NCI-H2029 treated with DMSO at 0.1 percent for 48 hours (cell line): ENCODE data around the gene ADPRS.

ENCODE experiments used
- DNase-seq: peaks from one replicate; lab custom pipeline; 2025; lab: John Stamatoyannopoulos, UW

Gene ADPRS

DNA sequence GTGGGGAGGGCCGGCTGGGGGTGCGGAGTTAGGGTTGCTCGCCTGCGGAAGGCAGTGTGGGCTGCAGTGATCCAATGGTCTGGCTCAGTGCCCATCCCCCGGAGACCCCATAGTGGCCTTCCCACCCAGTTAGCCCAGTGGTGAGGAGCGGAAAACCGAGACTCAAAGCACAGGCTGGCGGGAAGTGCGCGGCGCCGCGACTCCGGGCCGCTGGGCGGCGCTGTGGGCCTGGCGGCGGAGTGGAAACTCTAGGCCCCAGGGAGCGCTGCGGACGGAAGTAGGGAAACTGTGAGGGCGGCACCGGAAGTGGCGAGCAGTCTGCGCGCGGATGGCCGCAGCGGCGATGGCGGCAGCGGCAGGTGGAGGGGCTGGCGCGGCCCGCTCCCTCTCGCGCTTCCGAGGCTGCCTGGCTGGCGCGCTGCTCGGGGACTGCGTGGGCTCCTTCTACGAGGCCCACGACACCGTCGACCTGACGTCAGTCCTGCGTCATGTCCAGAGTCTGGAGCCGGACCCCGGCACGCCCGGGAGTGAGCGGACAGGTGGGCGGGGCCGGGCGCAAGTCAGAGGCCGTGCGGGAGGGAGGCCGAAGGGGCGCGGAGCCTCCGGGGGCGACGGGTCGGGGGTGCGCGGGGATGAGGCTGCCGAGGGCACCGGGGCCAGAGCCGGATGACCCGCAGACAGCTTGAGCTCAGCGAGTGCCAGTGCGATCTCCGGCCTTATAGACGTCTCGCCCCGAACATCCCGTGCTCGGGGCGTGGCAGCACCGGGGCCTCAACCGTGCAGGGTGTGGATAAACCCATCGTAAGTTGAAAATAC, at the start of gene ADPRS:
ADPRS (plus strand) TSS at position 316 of the 816 bp plus-strand sequence; CDS start at position 329, 13 bp downstream.
- peak; percentile 50 for DNase-seq

- DNase-seq: no peak
These were observed 48.5 kb upstream of the ADPRS start for GRCh38 chr1:36040238-36040637.

DNA sequence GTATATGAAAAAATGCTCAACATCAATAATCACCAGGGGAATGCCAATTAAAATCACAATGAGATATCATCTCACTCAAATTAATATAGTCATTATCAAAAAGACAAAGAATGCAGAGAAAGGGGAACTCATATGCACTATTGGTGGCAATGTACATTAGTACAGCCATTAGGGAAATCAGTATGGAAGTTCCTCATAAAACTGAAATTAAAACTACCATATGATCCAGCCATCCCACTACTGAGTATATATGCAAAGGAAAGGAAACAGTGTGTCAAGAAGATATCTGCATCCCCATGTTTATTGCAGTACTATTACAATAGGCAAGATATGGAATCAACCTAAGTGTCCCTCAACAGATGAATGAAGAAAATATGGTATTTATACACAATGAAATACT, 36.9 kb upstream of the ADPRS start:
- DNase-seq: no peak

- DNase-seq: no peak
These were observed 34.7 kb upstream of the ADPRS start for GRCh38 chr1:36053978-36054377.

- DNase-seq: no peak
These were observed 33.0 kb upstream of the ADPRS start for GRCh38 chr1:36055706-36056105.

- no peak for DNase-seq
These were observed 26.4 kb upstream of the ADPRS start for GRCh38 chr1:36062315-36062714.

GRCh38 chr1:36067871-36068270, 20.8 kb upstream of the ADPRS start:
- no peak for DNase-seq

DNA sequence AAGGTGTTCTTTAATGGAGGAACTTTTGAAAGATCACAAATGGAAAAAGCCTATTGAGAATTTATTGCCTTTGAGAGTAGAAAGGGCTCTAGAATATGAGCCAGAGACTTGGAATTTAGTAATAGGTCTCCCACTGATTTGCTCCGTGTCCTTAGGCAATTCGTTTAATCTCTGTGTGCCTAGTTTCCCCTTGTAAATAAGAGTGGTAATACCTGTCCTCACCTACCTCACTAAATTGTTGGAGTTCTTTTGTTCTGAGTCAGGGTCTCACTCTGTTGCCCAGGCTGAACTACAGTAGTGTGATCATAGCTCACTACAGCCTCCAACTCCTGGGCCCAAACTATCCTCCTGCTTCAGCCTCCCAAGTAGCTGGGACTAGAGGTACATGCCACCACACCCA, 19.8 kb upstream of the ADPRS start:
- DNase-seq: no peak

GRCh38 chr1:36070349-36070748, 18.3 kb upstream of the ADPRS start:
- DNase-seq: no peak

DNA sequence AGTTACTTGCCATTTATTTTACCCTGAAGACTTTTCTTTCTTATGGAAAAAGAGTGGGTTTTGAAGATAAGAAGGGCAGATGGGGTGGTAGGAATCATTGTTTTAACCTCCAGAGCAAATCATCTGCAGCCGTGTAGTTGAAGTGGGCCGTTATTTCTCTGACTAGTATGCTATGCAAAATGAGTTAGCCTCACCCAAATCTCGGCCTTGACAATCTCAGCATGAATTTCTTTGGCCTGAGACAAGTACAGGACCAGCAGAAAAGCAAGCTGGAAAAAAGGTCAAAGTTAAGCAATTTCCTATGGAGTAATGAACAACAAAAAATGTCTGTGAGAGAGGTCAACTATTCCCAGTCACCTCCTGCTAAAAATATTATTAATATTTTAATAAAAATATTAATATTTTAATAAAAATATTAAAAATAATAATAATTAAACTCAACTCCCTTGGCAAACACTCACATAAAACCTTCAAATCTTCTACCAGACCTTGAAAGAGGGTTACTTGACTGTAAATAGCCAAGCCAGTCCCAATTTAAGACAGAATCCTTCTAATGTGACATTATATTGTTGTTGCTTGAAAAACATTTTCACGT, 11.6 kb upstream of the ADPRS start:
- DNase-seq: no peak

DNA sequence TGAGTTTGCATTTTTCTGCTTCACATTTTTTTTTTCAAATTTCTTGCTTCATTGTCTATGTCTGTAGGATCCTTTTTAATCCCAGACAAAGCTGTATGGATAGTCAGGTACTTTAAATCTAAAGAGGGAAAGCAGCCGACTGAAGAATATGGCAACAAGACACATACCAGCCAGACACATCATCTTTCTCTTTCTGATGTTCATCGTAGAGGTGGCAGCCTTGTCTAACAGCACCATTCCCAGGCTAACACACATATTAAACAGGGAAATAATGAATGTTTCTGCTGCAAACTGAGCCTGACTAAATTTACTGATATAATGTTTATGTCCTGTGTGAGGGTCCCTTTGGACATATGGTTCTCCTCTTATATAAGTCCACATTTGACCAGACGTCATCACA, 8.5 kb upstream of the ADPRS start:
- no peak for DNase-seq

DNA sequence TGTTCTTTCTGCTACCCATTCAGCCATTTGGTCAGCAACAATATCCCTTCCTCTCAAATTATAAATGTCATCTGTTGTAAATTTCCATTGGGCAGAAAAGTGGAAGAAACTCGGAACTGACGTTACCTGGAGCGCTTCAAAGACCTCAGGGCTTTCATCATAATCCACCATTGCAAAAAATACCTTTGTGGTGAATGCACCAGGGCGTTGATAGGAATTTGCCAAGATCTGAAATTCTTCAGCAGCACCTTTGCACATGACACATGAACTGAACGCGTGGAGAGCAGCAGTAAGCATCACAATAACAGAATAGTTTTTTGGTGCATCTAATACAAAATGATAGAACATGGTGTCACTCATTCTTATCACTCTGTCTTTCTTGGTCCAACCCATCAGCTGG, 7.9 kb upstream of the ADPRS start:
- no peak for DNase-seq

- DNase-seq: no peak
These were observed 6.7 kb upstream of the ADPRS start for GRCh38 chr1:36081926-36082485.

GRCh38 chr1:36083219-36083618, 5.5 kb upstream of the ADPRS start:
- no peak for DNase-seq

DNA sequence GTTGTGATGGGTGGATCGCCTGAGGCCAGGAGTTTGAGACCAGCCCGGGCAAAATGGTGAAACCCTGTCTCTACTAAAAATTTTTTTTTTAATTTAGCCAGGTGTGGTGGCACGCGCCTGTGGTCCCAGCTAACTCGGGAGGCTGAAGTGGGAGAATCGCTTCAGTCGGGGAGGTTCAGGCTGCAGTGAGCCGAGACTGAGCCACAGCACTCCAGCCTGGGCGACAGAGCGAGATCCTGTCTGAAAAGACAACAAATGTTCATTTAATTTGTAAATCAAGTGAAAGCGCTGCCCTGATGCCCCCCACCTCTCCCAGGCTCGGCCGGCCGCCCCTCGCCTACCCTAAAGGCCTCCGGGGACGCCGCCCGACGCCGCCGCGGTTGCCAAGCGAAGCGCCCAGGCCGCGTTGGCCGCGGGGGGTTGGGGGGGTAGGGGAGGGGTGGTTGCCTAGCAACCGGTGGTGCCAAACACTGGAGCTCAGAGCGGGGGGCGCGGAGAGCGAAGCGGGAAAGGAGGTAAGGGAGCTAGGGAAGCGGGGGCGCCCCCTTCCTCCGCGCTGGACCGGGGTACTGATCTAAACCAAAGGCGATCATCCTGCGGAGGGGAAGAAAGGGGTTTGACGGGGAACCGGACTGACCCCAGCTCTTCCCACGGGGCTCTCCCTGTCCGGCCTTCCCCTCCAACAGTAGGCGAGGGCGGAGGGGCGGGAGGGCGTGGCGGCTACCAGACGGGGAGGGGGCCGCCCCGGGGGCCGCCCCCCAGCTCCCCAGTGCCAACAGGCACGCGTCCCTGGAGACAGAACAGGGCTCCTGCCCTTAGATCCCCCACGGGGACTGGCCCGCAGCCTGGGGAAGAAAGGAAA, 4.8 kb upstream of the ADPRS start, which contains the start of gene TEKT2:
TEKT2 (plus strand) TSS at position 460 of the 862 bp plus-strand sequence. CDS start 828 bp downstream, outside the sequence.
- peak; percentile 11 for DNase-seq

GRCh38 chr1:36084497-36085115, 4.1 kb upstream of the ADPRS start:
- no peak for DNase-seq

- no peak for DNase-seq
These were observed 3.6 kb upstream of the ADPRS start for GRCh38 chr1:36085126-36085525.

DNA sequence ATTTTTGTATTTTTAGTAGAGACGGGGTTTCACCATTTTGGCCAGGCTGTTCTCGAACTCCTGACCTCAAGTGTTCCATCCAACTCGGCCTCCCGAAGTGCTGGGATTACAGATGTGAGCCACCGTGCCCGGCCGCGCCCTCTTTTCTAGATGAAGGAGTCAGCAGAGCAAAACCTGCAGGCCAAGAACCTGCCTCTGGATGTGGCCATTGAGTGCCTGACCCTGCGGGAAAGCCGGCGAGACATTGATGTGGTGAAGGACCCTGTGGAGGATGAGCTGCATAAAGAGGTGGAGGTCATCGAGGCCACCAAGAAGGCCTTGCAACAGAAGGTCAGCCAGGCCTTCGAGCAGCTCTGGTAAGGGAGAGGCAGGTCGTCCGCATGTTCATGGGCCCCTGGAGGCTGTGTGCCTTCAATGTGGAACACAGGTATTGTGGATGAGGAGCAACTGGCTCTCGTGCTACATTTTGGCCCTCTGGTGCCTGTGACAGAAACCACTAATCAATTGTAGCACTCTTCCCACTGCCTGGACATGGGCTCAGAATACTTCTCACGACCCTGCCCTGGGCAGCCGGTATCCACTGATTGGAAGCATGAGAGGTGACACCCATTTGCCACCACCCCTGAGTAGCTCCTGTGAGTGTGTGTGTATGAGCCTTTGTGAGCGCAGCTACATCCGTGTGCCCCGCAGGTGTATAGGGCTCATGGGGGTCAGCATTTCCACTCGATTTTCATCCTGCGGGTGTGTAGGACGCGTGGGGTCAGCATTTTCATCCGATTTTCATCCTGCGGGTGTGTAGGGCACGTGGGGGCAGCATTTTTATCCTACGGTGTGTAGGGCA, 2.8 kb upstream of the ADPRS start:
- DNase-seq: no peak

GRCh38 chr1:36086529-36087232, 2.0 kb upstream of the ADPRS start:
- DNase-seq: no peak
